ENCODE results near the gene PDPN.

The PDPN gene

GRCh38 chr1:13661539-13661938 lies 77.9 kb downstream of the PDPN start:
- TF ChIP-seq ZNF274 (IDR thresholded peaks at IDR 0.05; ENCODE audit: low read depth, low read length), result no peak
- H3K4me3 ChIP-seq (ENCODE audit: low read length), result no peak overlapping the region

- H3K4me3 ChIP-seq (ENCODE audit: low read length), result no peak overlapping the region
- TF ChIP-seq ZNF274 (IDR thresholded peaks at IDR 0.05; ENCODE audit: low read depth, low read length), result no peak
These were observed 78.9 kb downstream of the PDPN start for GRCh38 chr1:13662493-13662892.

- no peak for TF ChIP-seq ZNF274 (IDR thresholded peaks at IDR 0.05; ENCODE audit: low read depth, low read length)
These were observed 80.3 kb downstream of the PDPN start for GRCh38 chr1:13663969-13664368.

GRCh38 chr1:13664451-13664850 lies 80.8 kb downstream of the PDPN start:
- TF ChIP-seq ZNF274 (IDR thresholded peaks at IDR 0.05; ENCODE audit: low read depth, low read length), result no peak
- H3K4me3 ChIP-seq (ENCODE audit: low read length), result no peak overlapping the region

More at GRCh38 chr1:13663969-13664368, 80.3 kb downstream of the PDPN start:
- H3K4me3 ChIP-seq (ENCODE audit: low read length), result no peak overlapping the region

- TF ChIP-seq ZNF274 (IDR thresholded peaks at IDR 0.05; ENCODE audit: low read depth, low read length), result no peak
These were observed 82.7 kb downstream of the PDPN start for GRCh38 chr1:13666317-13666716.

More at GRCh38 chr1:13666317-13666716, 82.7 kb downstream of the PDPN start:
- no peak overlapping the region for H3K4me3 ChIP-seq (ENCODE audit: low read length)
